HG03095 (cell line): ENCODE measurements around the gene MORC1.

Source experiments
- ATAC-seq: cut with Tn5 transposase; IDR thresholded peaks from one replicate; pipeline ENCODE4 v1.9.1; 2021; ENCODE audit warnings: moderate library complexity; ENCODE audit not compliant: unreplicated experiment

The MORC1 gene

GRCh38 chr3:109035082-109035481 lies 82.9 kb downstream of the MORC1 start:
- no peak for ATAC-seq

GRCh38 chr3:109033000-109033660 lies 84.8 kb downstream of the MORC1 start:
- ATAC-seq: no peak

- no peak for ATAC-seq
Measured at GRCh38 chr3:109028753-109029152, 89.2 kb downstream of the MORC1 start.

- no peak for ATAC-seq
Measured at GRCh38 chr3:109026821-109027220, 91.1 kb downstream of the MORC1 start.

GRCh38 chr3:109025896-109026295 lies 92.0 kb downstream of the MORC1 start:
- no peak for ATAC-seq

- ATAC-seq: peak; percentile 73
Measured at GRCh38 chr3:109023656-109024254, 94.2 kb downstream of the MORC1 start.

GRCh38 chr3:109023167-109023566 lies 94.8 kb downstream of the MORC1 start:
- no peak for ATAC-seq

- ATAC-seq: no peak
Measured at GRCh38 chr3:109021556-109021955, 96.4 kb downstream of the MORC1 start.

- ATAC-seq: no peak
Measured at GRCh38 chr3:109018828-109019227, 99.1 kb downstream of the MORC1 start.

- no peak for ATAC-seq
Measured at GRCh38 chr3:109005443-109005842, 112.5 kb downstream of the MORC1 start.

- no peak for ATAC-seq
Measured at GRCh38 chr3:108998436-108998835, 119.5 kb downstream of the MORC1 start.

GRCh38 chr3:108985844-108986243 lies 132.1 kb downstream of the MORC1 start:
- ATAC-seq: no peak

- ATAC-seq: no peak
Measured at GRCh38 chr3:108983051-108983450, 134.9 kb downstream of the MORC1 start.

GRCh38 chr3:108976058-108976457 lies 141.9 kb downstream of the MORC1 start:
- no peak for ATAC-seq

- no peak for ATAC-seq
Measured at GRCh38 chr3:108973019-108973418, 144.9 kb downstream of the MORC1 start.

- ATAC-seq: no peak
Measured at GRCh38 chr3:108972482-108972881, 145.5 kb downstream of the MORC1 start.

- no peak for ATAC-seq
Measured at GRCh38 chr3:108970561-108970960, 147.4 kb downstream of the MORC1 start.

GRCh38 chr3:108966773-108967172 lies 151.2 kb downstream of the MORC1 start:
- ATAC-seq: no peak

- ATAC-seq: no peak
Measured at GRCh38 chr3:108959017-108959416, 158.9 kb downstream of the MORC1 start.

GRCh38 chr3:108953700-108954099 lies 164.2 kb downstream of the MORC1 start, which contains the start of gene GUCA1C:
Gene GUCA1C (minus strand): TSS chr3:108953879. CDS start chr3:108953762, 117 bp downstream.
- ATAC-seq: no peak

- ATAC-seq: no peak
Measured at GRCh38 chr3:108953210-108953609, 164.7 kb downstream of the MORC1 start.

- no peak for ATAC-seq
Measured at GRCh38 chr3:108951820-108952501, 166.0 kb downstream of the MORC1 start.
